Subcutaneous abdominal adipose tissue (tissue), 5 donors: ENCODE data around the gene ABCC12.

Experiments used
- H3K27ac ChIP-seq: one replicate; pipeline ENCODE4 v1.7.0; 2013; ENCODE audit warnings: low read depth, mild to moderate bottlenecking, inconsistent platforms, low read length, moderate library complexity
- H3K27me3 ChIP-seq, 5 donors: one replicate each; pipeline ENCODE4 v1.7.0; 2013; ENCODE audit warnings: low read length in 5 of 5, inconsistent platforms in 1 of 5; ENCODE audit not compliant: control insufficient read depth in 5 of 5, insufficient read depth in 4 of 5
- H3K36me3 ChIP-seq, 5 donors: one replicate each; pipeline ENCODE4 v1.7.0; 2013; ENCODE audit warnings: low read length in 5 of 5; ENCODE audit not compliant: control insufficient read depth in 5 of 5, insufficient read depth in 5 of 5
- H3K4me1 ChIP-seq, 5 donors: one replicate each; pipeline ENCODE4 v1.7.0; 2013; ENCODE audit warnings: low read length in 5 of 5, mild to moderate bottlenecking in 3 of 5, moderate library complexity in 1 of 5; ENCODE audit not compliant: control insufficient read depth in 5 of 5, insufficient read depth in 5 of 5
- H3K4me3 ChIP-seq, 5 donors: one replicate each; pipeline ENCODE4 v1.7.0; 2013; ENCODE audit warnings: low read length in 5 of 5, low read depth in 1 of 5
- H3K9ac ChIP-seq, 5 donors: one replicate each; pipeline ENCODE4 v1.7.0; 2013; ENCODE audit warnings: low read length in 5 of 5, mild to moderate bottlenecking in 4 of 5, moderate library complexity in 3 of 5
- H3K9me3 ChIP-seq, 5 donors: one replicate each; pipeline ENCODE4 v1.7.0; 2013; ENCODE audit warnings: low read length in 5 of 5; ENCODE audit not compliant: control insufficient read depth in 5 of 5
- donor health status: healthy.
- donor health status: healthy.
- donor health status: healthy.
- donor health status: healthy.
- donor health status: healthy.

ABCC12 gene

GRCh38 chr16:48110000-48110399 is 45.8 kb downstream of the ABCC12 start:
- Histone ChIP-seq H3K9ac (no peak overlapping the region), H3K9me3 (no peaks in the 10 kb centered on the region), H3K36me3 (no peaks in the 10 kb centered on the region), H3K4me1 (no peaks in the 10 kb centered on the region), H3K4me3 (no peak overlapping the region), H3K27me3 (peaks cover 0 to 7% (median 5%) of the 10 kb centered on the region in 5 donors), H3K27ac (no peak overlapping the region)

- Histone ChIP-seq H3K4me1 (no peaks in the 10 kb centered on the region), H3K27me3 (peaks cover 0 to 7% (median 5%) of the 10 kb centered on the region in 5 donors), H3K9ac (no peak overlapping the region)
Measured at GRCh38 chr16:48109475-48109874, 46.3 kb downstream of the ABCC12 start.

GRCh38 chr16:48106446-48106845 is 49.3 kb downstream of the ABCC12 start:
- Histone ChIP-seq H3K4me3 (no peak overlapping the region), H3K9ac (no peak overlapping the region), H3K4me1 (no peaks in the 10 kb centered on the region), H3K36me3 (no peaks in the 10 kb centered on the region), H3K27ac (no peak overlapping the region), H3K9me3 (no peaks in the 10 kb centered on the region), H3K27me3 (peaks cover 0 to 6% (median 5%) of the 10 kb centered on the region in 5 donors)

More at GRCh38 chr16:48109475-48109874, 46.3 kb downstream of the ABCC12 start:
- H3K9me3 ChIP-seq = no peaks in the 10 kb centered on the region
- no peaks in the 10 kb centered on the region for H3K36me3 ChIP-seq
- no peak overlapping the region for H3K4me3 ChIP-seq
- H3K27ac ChIP-seq = no peak overlapping the region
